Measurements from ENCODE around the gene CENPF.
"Not testable (repeated sequence)": the region's sequence is repeated elsewhere in the genome, so short reads cannot be mapped to it uniquely, and the experiment has no call there.

Gene CENPF

DNA sequence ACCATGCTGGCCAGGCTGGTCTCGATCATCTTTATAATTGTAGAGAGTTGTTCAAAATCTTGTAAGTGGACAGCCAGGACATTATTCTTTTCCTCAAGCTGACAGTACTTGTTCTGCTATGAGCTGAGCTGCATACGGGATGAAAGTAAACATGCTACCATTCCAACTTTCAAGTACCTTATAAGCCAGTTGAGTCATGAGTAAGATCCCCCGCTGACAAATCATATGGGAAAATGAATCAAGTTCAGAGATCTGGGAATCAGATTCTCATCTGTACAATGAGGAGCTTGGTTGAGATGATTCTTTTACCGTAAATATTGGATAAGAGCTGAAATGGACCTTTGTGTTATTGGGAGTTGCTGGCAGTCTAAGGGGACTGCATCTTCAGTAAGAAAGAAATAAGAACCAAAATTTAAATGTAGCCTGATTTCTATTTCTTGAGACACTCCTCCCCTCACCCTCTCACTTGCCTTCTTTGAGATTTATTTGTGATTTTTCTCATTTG, 62.7 kb downstream of the CENPF start:
- no peak for TF ChIP-seq EZH2phosphoT487 (IDR thresholded peaks at IDR 0.05; ENCODE audit: borderline replicate concordance, low read length)
- H3K36me3 ChIP-seq (ENCODE audit: control insufficient read depth, low read length), result peaks cover 88% of the 10 kb centered on the region
- no peaks in the 10 kb centered on the region for H3F3A ChIP-seq (ENCODE audit: control insufficient read depth, insufficient read depth)

DNA sequence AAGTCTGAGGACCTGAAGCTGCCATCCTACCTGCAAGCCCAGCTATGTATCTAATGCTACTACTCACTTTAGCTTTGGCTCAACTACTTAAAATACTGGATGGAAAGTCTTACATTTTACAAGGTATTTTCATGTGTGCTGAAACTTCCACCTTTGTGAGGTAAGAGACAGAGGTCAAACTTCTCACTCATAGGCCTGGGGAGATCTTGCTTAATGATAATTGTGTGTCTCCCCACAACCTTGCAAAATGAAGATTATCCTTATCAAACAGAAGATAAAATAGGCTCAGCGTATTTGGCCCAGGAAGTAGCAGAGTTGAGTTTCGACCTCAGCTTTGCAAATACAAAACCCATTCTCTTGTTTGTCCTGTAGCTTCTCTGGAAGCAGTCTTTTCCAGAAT, 63.7 kb downstream of the CENPF start:
- Histone ChIP-seq H3K27ac (ENCODE audit: low read depth, low read length) (no peak overlapping the region), H3K36me3 (ENCODE audit: control insufficient read depth, low read length) (peaks cover 78% of the 10 kb centered on the region), H3K4me2 (ENCODE audit: low read length) (no peak overlapping the region), H3K4me1 (ENCODE audit: control insufficient read depth, low read length) (no peaks in the 10 kb centered on the region), H3K9me2 (replicated peaks; ENCODE audit: control insufficient read depth, low read length) (no peaks in the 10 kb centered on the region), H3K27me3 (ENCODE audit: control insufficient read depth, low read length) (no peaks in the 10 kb centered on the region), H3K4me3 (ENCODE audit: low read length) (no peak overlapping the region), H3F3A (ENCODE audit: control insufficient read depth, insufficient read depth) (no peaks in the 10 kb centered on the region), H3K79me2 (ENCODE audit: control insufficient read depth, low read length) (no peaks in the 10 kb centered on the region), H3K9me3 (ENCODE audit: control insufficient read depth, insufficient read depth, low read length) (no peaks in the 10 kb centered on the region), H4K20me1 (ENCODE audit: control insufficient read depth, insufficient read depth, low read depth, low read length) (no peaks in the 10 kb centered on the region)
- TF ChIP-seq CTCF (IDR thresholded peaks at IDR 0.05; ENCODE audit: low read depth, low read length, poor library complexity, severe bottlenecking) (no peak), EZH2phosphoT487 (IDR thresholded peaks at IDR 0.05; ENCODE audit: borderline replicate concordance, low read length) (no peak)

More for the DNA sequence above, 62.7 kb downstream of the CENPF start:
- Histone ChIP-seq H3K9me2 (replicated peaks; ENCODE audit: control insufficient read depth, low read length) (no peaks in the 10 kb centered on the region), H3K4me1 (ENCODE audit: control insufficient read depth, low read length) (no peaks in the 10 kb centered on the region), H3K4me3 (ENCODE audit: low read length) (no peak overlapping the region), H4K20me1 (ENCODE audit: control insufficient read depth, insufficient read depth, low read depth, low read length) (no peaks in the 10 kb centered on the region), H3K79me2 (ENCODE audit: control insufficient read depth, low read length) (peaks cover 3% of the 10 kb centered on the region), H3K27me3 (ENCODE audit: control insufficient read depth, low read length) (no peaks in the 10 kb centered on the region), H3K9me3 (ENCODE audit: control insufficient read depth, insufficient read depth, low read length) (no peaks in the 10 kb centered on the region), H3K27ac (ENCODE audit: low read depth, low read length) (no peak overlapping the region), H3K4me2 (ENCODE audit: low read length) (no peak overlapping the region)

DNA sequence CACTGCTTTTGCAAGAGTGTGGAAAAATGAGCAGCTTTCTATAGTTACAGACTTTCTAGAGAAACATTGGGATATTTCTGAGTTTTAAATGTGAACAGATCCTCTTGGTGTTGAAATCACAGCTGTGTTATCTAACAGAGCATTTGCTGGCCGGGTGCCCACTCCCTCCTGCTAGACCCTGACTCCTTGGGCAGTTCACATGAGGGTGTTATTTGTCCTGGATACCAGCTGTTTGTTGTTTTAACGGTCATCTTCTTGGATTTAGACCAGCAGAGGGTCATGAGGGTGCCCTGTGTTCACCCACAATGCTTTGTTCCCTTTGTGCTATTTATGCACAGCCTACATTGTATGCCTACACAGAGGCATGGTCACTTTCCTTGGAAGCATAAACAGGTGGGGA, 67.1 kb downstream of the CENPF start:
- no peak overlapping the region for H3K4me3 ChIP-seq (ENCODE audit: low read length)
- no peaks in the 10 kb centered on the region for H3K27me3 ChIP-seq (ENCODE audit: control insufficient read depth, low read length)
- no peak overlapping the region for H3K27ac ChIP-seq (ENCODE audit: low read depth, low read length)
- H3K79me2 ChIP-seq (ENCODE audit: control insufficient read depth, low read length), result no peaks in the 10 kb centered on the region
- H3F3A ChIP-seq (ENCODE audit: control insufficient read depth, insufficient read depth), result no peaks in the 10 kb centered on the region
- no peaks in the 10 kb centered on the region for H4K20me1 ChIP-seq (ENCODE audit: control insufficient read depth, insufficient read depth, low read depth, low read length)
- TF ChIP-seq CTCF (IDR thresholded peaks at IDR 0.05; ENCODE audit: low read depth, low read length, poor library complexity, severe bottlenecking), result no peak
- no peak for TF ChIP-seq EZH2phosphoT487 (IDR thresholded peaks at IDR 0.05; ENCODE audit: borderline replicate concordance, low read length)
- no peaks in the 10 kb centered on the region for H3K9me3 ChIP-seq (ENCODE audit: control insufficient read depth, insufficient read depth, low read length)
- peaks cover 48% of the 10 kb centered on the region for H3K36me3 ChIP-seq (ENCODE audit: control insufficient read depth, low read length)
- no peaks in the 10 kb centered on the region for H3K4me1 ChIP-seq (ENCODE audit: control insufficient read depth, low read length)
- H3K4me2 ChIP-seq (ENCODE audit: low read length), result no peak overlapping the region
- no peaks in the 10 kb centered on the region for H3K9me2 ChIP-seq (replicated peaks; ENCODE audit: control insufficient read depth, low read length)

DNA sequence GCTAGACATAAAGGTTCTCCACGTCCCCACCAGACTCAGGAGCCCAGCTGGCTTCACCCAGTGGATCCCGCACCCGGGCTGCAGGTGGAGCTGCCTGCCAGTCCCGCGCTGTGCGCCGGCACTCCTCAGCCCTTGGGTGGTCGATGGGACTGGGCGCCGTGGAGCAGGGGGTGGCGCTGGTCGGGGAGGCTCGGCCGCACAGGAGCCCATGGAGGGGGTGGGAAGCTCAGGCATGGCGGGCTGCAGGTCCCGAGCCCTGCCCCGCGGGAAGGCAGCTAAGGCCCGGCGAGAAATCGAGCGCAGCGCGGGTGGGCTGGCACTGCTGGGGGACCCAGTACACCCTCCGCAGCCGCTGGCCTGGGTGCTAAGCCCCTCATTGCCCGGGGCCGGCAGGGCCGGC, 70.0 kb downstream of the CENPF start:
- not testable (repeated sequence) for H3K27me3 ChIP-seq (ENCODE audit: control insufficient read depth, low read length); H3K79me2 ChIP-seq (ENCODE audit: control insufficient read depth, low read length); H3K4me1 ChIP-seq (ENCODE audit: control insufficient read depth, low read length); H4K20me1 ChIP-seq (ENCODE audit: control insufficient read depth, insufficient read depth, low read depth, low read length); H3F3A ChIP-seq (ENCODE audit: control insufficient read depth, insufficient read depth); H3K9me3 ChIP-seq (ENCODE audit: control insufficient read depth, insufficient read depth, low read length); H3K27ac ChIP-seq (ENCODE audit: low read depth, low read length); H3K4me3 ChIP-seq (ENCODE audit: low read length); H3K9me2 ChIP-seq (replicated peaks; ENCODE audit: control insufficient read depth, low read length); H3K4me2 ChIP-seq (ENCODE audit: low read length)
- H3K36me3 ChIP-seq (ENCODE audit: control insufficient read depth, low read length), result peaks cover 21% of the 10 kb centered on the region
